Left lung (tissue), 10 donors: ENCODE results near the gene IKZF1. TPM values are rescaled to one million over a fixed set of nuclear protein-coding genes. Genes with fewer than 3 reads are reported as not detected.
A peak's percentile ranks its signal among the peaks of the same experiment; 100 is the strongest.

ENCODE experiments used
- ATAC-seq: fragments of 200-7000 bp; cut with Tn5 transposase; one replicate; pipeline ENCODE4 v1.9.1; 2020; ENCODE audit warnings: moderate library complexity
- DNase-seq, 4 donors: peaks; one replicate each; pipeline ENCODE4 v3.0.0-alpha.2; 2013 to 2020
- H3K27ac ChIP-seq, 2 donors: fragments of 200-600 bp; sonication (generic) in 1 of 2; one replicate each; pipeline versions ENCODE4 v1.5.0 to v1.8.0; 2020 to 2021
- H3K27me3 ChIP-seq, 2 donors: fragments of 200-600 bp; sonication (generic) in 1 of 2; one replicate each; pipeline versions ENCODE4 v1.5.0 to v1.8.0; 2020 to 2021
- H3K36me3 ChIP-seq, 2 donors: fragments of 200-600 bp; sonication (generic) in 1 of 2; one replicate each; pipeline versions ENCODE4 v1.5.0 to v1.8.0; 2020 to 2021
- H3K4me1 ChIP-seq, 2 donors: fragments of 200-600 bp; one replicate each; pipeline ENCODE4 v1.8.0; 2021
- H3K4me3 ChIP-seq, 2 donors: fragments of 200-600 bp; sonication (generic) in 1 of 2; one replicate each; pipeline versions ENCODE4 v1.5.0 to v1.8.0; 2020 to 2021; ENCODE audit warnings: mild to moderate bottlenecking in 1 of 2
- H3K9me3 ChIP-seq, 2 donors: fragments of 200-600 bp; sonication (generic) in 1 of 2; one replicate each; pipeline versions ENCODE4 v1.5.0 to v1.8.0; 2020 to 2021
- intact Hi-C, 2 donors: fragments of 100-400 bp; cut with DNase I; formaldehyde crosslinking; loops; one replicate each; pipeline versions ENCODE4 v1.11.2 to v1.14.2; 2022
- polyA plus RNA-seq, 6 donors: library from polyadenylated mRNA; unstranded; fragments of 120-200 nt; gene quantifications; one replicate each; pipeline ENCODE4 v1.2.1, GENCODE V29; 2013; ENCODE audit not compliant: insufficient read length in 6 of 6
- total RNA-seq, 2 donors: library from RNA; stranded (reverse); fragmentation: NEBNext Ultra II Directional; extraction: Animal tissue kit (Norgen Biotek cat#: 25700); gene quantifications; one replicate each; pipeline ENCODE4 v1.2.1, GENCODE V29; 2021
- TF ChIP-seq, protein P1 (sequence below), 2 donors: fragments of 200-600 bp; sonication (generic) in 1 of 2; IDR thresholded peaks; one replicate each; pipeline versions ENCODE4 v1.5.0 to v1.8.0; 2021; ENCODE audit warnings: antibody characterized with exemption in 2 of 2
- donor health status: DM: no; HTN: yes; CAD: no.
- donor health status: DM: no; HTN: no; CAD: no.

The IKZF1 gene
- total and polyA plus RNA-seq, 8 donors: 1.9 to 50.2 (median 2.3) TPM

DNA sequence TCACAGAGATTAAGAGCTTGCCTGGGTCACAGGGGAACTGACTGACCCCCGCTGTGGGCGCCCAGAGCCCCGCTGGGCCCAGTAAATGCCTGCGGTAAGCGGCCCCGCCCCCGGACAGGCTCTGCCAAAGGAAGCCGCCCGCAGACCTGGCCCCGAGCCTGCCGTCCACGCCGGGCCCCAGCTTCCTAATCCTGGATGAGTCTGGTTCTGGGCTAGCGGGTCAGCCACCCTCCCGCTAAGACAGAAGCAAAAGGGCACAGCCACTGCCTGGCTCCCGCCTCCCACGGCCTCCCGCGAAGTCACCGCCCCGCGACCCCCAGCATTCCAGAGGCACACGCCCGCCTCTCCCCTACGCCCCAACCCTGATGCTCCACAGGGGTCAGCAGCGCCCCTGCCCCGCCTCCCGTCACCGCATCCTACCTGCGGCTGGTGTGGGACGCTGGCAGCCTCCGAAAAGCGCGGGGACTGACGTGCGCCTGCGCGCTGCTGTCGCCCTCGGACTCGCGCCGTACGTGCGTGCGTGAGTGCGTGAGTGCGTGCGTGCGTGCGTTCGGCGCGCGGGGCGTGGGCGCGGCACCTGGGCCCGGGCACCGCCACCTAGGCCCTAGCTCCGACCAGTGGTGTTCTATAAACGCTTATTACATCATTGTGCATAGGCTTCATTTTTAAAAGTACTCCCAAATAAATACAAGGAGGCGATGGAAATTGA is 145.5 kb downstream of the IKZF1 start, which contains the start of gene FIGNL1:
Gene FIGNL1 (minus strand): TSS at position 470 of the 709 bp plus-strand sequence. CDS start 3,063 bp downstream, outside the sequence.
- Histone ChIP-seq H3K4me1 (peaks cover 0 to 13% of the 10 kb centered on the region in 2 donors), H3K36me3 (peaks cover 0 to 19% of the 10 kb centered on the region in 2 donors), H3K27me3 (no peaks in the 10 kb centered on the region), H3K9me3 (no peaks in the 10 kb centered on the region), H3K4me3 (peak within 1 kb of the TSS; percentile 70 to 86), H3K27ac (peak within 1 kb of the TSS; percentile 71 to 77)
- intact Hi-C loops: no loop called here
- DNase-seq: peak; percentile 50 to 95 (median 82)
- peak; percentile 96 for ATAC-seq
- TF ChIP-seq, protein P1, sequence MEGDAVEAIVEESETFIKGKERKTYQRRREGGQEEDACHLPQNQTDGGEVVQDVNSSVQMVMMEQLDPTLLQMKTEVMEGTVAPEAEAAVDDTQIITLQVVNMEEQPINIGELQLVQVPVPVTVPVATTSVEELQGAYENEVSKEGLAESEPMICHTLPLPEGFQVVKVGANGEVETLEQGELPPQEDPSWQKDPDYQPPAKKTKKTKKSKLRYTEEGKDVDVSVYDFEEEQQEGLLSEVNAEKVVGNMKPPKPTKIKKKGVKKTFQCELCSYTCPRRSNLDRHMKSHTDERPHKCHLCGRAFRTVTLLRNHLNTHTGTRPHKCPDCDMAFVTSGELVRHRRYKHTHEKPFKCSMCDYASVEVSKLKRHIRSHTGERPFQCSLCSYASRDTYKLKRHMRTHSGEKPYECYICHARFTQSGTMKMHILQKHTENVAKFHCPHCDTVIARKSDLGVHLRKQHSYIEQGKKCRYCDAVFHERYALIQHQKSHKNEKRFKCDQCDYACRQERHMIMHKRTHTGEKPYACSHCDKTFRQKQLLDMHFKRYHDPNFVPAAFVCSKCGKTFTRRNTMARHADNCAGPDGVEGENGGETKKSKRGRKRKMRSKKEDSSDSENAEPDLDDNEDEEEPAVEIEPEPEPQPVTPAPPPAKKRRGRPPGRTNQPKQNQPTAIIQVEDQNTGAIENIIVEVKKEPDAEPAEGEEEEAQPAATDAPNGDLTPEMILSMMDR (IDR thresholded peaks at IDR 0.05): no peak

DNA sequence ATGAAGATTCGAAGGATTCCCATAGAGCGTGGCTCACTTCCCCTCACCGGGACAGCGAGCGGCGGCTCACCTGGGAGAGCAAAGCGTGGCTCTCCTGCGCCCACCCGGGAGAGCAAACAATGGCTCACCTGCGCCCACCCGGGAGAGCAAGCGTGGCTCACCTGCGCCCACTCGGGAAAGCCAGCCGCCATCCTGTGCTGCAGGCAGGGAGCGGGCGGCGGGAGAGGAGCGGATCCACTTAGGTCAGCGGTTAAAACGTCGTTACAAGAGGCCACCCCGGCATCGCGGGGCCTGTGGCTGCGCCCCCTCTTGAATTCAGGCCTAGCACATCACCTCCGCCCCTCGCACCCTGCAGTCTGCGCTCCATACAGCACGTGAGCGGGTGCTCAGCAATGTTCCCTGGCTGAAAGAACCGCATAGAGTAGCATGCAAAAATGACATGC is 146.1 kb downstream of the IKZF1 start:
- Histone ChIP-seq H3K4me3 (peak overlapping the region; percentile 70 to 86), H3K27me3 (no peaks in the 10 kb centered on the region), H3K27ac (peak overlapping the region; percentile 71 to 77), H3K4me1 (peaks cover 0 to 13% of the 10 kb centered on the region in 2 donors), H3K9me3 (no peaks in the 10 kb centered on the region), H3K36me3 (peaks cover 0 to 14% of the 10 kb centered on the region in 2 donors)
- TF ChIP-seq, protein P1 (IDR thresholded peaks at IDR 0.05): no peak
- ATAC-seq (peak; percentile 28), DNase-seq (peak in 2 of 4 donors; percentile 5 to 85)
- intact Hi-C loops: no loop called here

Other genes with a start within 250 kb of the IKZF1 start
- gene ZPBP, start 211.5 kb upstream of the IKZF1 start, total RNA-seq: not detected
- gene ZPBP, start 211.5 kb upstream of the IKZF1 start, polyA plus RNA-seq: under 1 TPM in 4 of 6 donors, not detected in 2; 0.21 to 0.73 (median 0.32) TPM
- 10 to 100 TPM; 12.0 to 13.5 TPM for gene FIGNL1, start 145.6 kb downstream of the IKZF1 start, total RNA-seq
- 10 to 100 TPM; 24.3 to 44.8 (median 38.6) TPM for gene FIGNL1, start 145.6 kb downstream of the IKZF1 start, polyA plus RNA-seq